PC-9 (cell line): ENCODE data around the gene OR6V1. TPM values are rescaled to one million over a fixed set of nuclear protein-coding genes. Genes with fewer than 3 reads are reported as not detected.

Source experiments
- BruUV-seq: library from RNA; stranded (reverse); fragments of 400-500 nt; replicated peaks from 2 replicates; lab custom pipeline; 2021; lab: Mats Ljungman, UMichigan
- CTCF ChIA-PET: fragments of 300-600 bp; sonication (Branson Sonifier 250); formaldehyde crosslinking; loops from one replicate; lab custom pipeline; 2022; ENCODE audit warnings: antibody characterized with exemption; lab: Charles Lee
- POLR2A ChIA-PET: fragments of 300-600 bp; sonication (Branson Sonifier 250); formaldehyde crosslinking; loops from one replicate; lab custom pipeline; 2022; ENCODE audit warnings: antibody characterized with exemption; ENCODE audit not compliant: unreplicated experiment; lab: Charles Lee
- DNase-seq, 2 experiments: peaks; one replicate each; pipeline versions ENCODE4 v3.0.0 to v3.0.0-alpha.2; 2015 to 2022; ENCODE audit warnings: mixed read lengths in 1 of 2
- H2AFZ ChIP-seq: fragments of 200-600 bp; sonication (generic); 2 replicates; pipeline ENCODE4 v1.8.1; 2017; ENCODE audit warnings: antibody characterized with exemption
- H3F3A ChIP-seq: fragments of 200-600 bp; sonication (generic); 2 replicates; pipeline ENCODE4 v1.8.1; 2017; ENCODE audit warnings: antibody characterized with exemption, mild to moderate bottlenecking, low read depth; ENCODE audit not compliant: insufficient read depth
- H3K27ac ChIP-seq: fragments of 200-600 bp; sonication (generic); 2 replicates; pipeline ENCODE4 v1.6.1; 2016; ENCODE audit warnings: mixed run types
- H3K27me3 ChIP-seq: fragments of 200-600 bp; sonication (generic); 2 replicates; pipeline ENCODE4 v1.6.1; 2016; ENCODE audit warnings: low read depth, mixed run types; ENCODE audit not compliant: insufficient read depth
- H3K36me3 ChIP-seq: fragments of 200-600 bp; sonication (generic); 2 replicates; pipeline ENCODE4 v1.6.1; 2016; ENCODE audit warnings: low read depth, mixed run types
- H3K4me1 ChIP-seq: fragments of 200-600 bp; sonication (generic); replicated peaks from 2 replicates; pipeline ENCODE4 v1.6.1; 2016; ENCODE audit warnings: mixed run types; ENCODE audit not compliant: insufficient read depth
- H3K4me2 ChIP-seq: fragments of 200-600 bp; sonication (generic); 2 replicates; pipeline ENCODE4 v1.6.1; 2017; ENCODE audit warnings: mixed run types
- H3K4me3 ChIP-seq: fragments of 200-600 bp; sonication (generic); 2 replicates; pipeline ENCODE4 v1.6.1; 2016; ENCODE audit warnings: mixed run types
- H3K79me2 ChIP-seq: fragments of 200-600 bp; sonication (generic); 2 replicates; pipeline ENCODE4 v1.6.1; 2017; ENCODE audit warnings: low read depth, mixed run types
- H3K9me2 ChIP-seq: fragments of 200-600 bp; sonication (generic); 2 replicates; pipeline ENCODE4 v1.8.1; 2017; ENCODE audit warnings: mild to moderate bottlenecking; ENCODE audit not compliant: insufficient read depth
- H3K9me3 ChIP-seq: fragments of 200-600 bp; sonication (generic); 2 replicates; pipeline ENCODE4 v1.8.1; 2016; ENCODE audit warnings: low read depth; ENCODE audit not compliant: insufficient read depth
- H4K20me1 ChIP-seq: fragments of 200-600 bp; sonication (generic); 2 replicates; pipeline ENCODE4 v1.8.1; 2017; ENCODE audit not compliant: insufficient read depth
- CTCF ChIP-seq: fragments of 200-600 bp; sonication (generic); conservative IDR thresholded peaks from 2 replicates; pipeline ENCODE4 v1.6.1; 2017; ENCODE audit warnings: mixed run types, antibody characterized with exemption, mild to moderate bottlenecking, moderate library complexity
- EZH2 ChIP-seq: fragments of 200-600 bp; sonication (generic); IDR thresholded peaks from 2 replicates; pipeline ENCODE4 v1.8.0; 2017; ENCODE audit warnings: antibody characterized with exemption, low read depth
- intact Hi-C: fragments of 100-400 bp; cut with micrococcal nuclease; formaldehyde crosslinking; loops from one replicate; pipeline ENCODE4 v1.10.0; 2022; ENCODE audit not compliant: unreplicated experiment
- total RNA-seq: library from RNA; stranded (reverse); gene quantifications from 2 replicates; pipeline ENCODE4 v1.2.3, GENCODE V29; 2021

OR6V1 gene
- total RNA-seq, 1 experiment from 2014 or later, result not detected

- no peaks in the 10 kb centered on the region for H3F3A ChIP-seq
- H3K27me3 ChIP-seq, result no peaks in the 10 kb centered on the region
- no peak overlapping the region for H2AFZ ChIP-seq
- no peak overlapping the region for H3K4me3 ChIP-seq
- no peak overlapping the region for H3K27ac ChIP-seq
- no peaks in the 10 kb centered on the region for H3K9me3 ChIP-seq
- no peaks in the 10 kb centered on the region for H3K36me3 ChIP-seq
- intact Hi-C loops, result no loop called here
- no peaks in the 10 kb centered on the region; the same call in 1 of the 2 replicates for H3K4me1 ChIP-seq
- no peaks in the 10 kb centered on the region for H3K9me2 ChIP-seq
- CTCF ChIA-PET, result interaction anchor here (0.6 kb wide), 1 partner anchor 389 kb away, joined by 5 read pairs; no protein-coding TSS in a partner anchor
- POLR2A ChIA-PET, result no interaction called here
- no peak for TF ChIP-seq CTCF
- TF ChIP-seq EZH2, result no peak
- no peaks in the 10 kb centered on the region for H3K79me2 ChIP-seq
- H4K20me1 ChIP-seq, result no peaks in the 10 kb centered on the region
- H3K4me2 ChIP-seq, result no peak overlapping the region
- BruUV-seq, result no TSS peak
- no peak for DNase-seq
These were observed 39.7 kb upstream of the OR6V1 start for GRCh38 chr7:143012409-143012808.

- Histone ChIP-seq H2AFZ (no peak overlapping the region), H3K27me3 (no peaks in the 10 kb centered on the region), H3K4me1 (no peaks in the 10 kb centered on the region; the same call in 1 of the 2 replicates), H3K9me2 (no peaks in the 10 kb centered on the region), H3K36me3 (no peaks in the 10 kb centered on the region), H4K20me1 (no peaks in the 10 kb centered on the region), H3K4me3 (no peak overlapping the region), H3K79me2 (no peaks in the 10 kb centered on the region), H3K4me2 (no peak overlapping the region), H3K9me3 (no peaks in the 10 kb centered on the region), H3F3A (no peaks in the 10 kb centered on the region), H3K27ac (no peak overlapping the region)
- no peak for TF ChIP-seq EZH2
- no peak for TF ChIP-seq CTCF
- ChIA-PET POLR2A (no interaction called here), CTCF (interaction anchor here (1.6 kb wide), 1 partner anchor 202 kb away, joined by 8 read pairs; no protein-coding TSS in a partner anchor)
- BruUV-seq, result no TSS peak
- intact Hi-C loops, result no loop called here
- DNase-seq, result no peak
These were observed 38.7 kb upstream of the OR6V1 start for GRCh38 chr7:143013473-143013872.

GRCh38 chr7:143013893-143014292 is 38.2 kb upstream of the OR6V1 start:
- DNase-seq, result no peak
- ChIA-PET POLR2A (interaction anchor here (0.6 kb wide), 1 partner anchor 1714 kb away, joined by 9 read pairs; no protein-coding TSS in a partner anchor), CTCF (interaction anchor here (1.6 kb wide), 1 partner anchor 201 kb away, joined by 8 read pairs; no protein-coding TSS in a partner anchor)
- intact Hi-C loops, result loop anchor here (2.0 kb wide), 1 partner anchor 49 kb away; no protein-coding TSS in a partner anchor
- no peak overlapping the region for H2AFZ ChIP-seq
- BruUV-seq, result no TSS peak
- H3F3A ChIP-seq, result no peaks in the 10 kb centered on the region
- TF ChIP-seq EZH2, result no peak
- no peak for TF ChIP-seq CTCF
- H3K27me3 ChIP-seq, result no peaks in the 10 kb centered on the region
- no peaks in the 10 kb centered on the region for H3K9me3 ChIP-seq
- H3K4me1 ChIP-seq, result no peaks in the 10 kb centered on the region; the same call in 1 of the 2 replicates
- no peak overlapping the region for H3K4me3 ChIP-seq
- H3K36me3 ChIP-seq, result no peaks in the 10 kb centered on the region
- no peak overlapping the region for H3K27ac ChIP-seq
- no peaks in the 10 kb centered on the region for H3K79me2 ChIP-seq
- H3K9me2 ChIP-seq, result no peaks in the 10 kb centered on the region
- H4K20me1 ChIP-seq, result no peaks in the 10 kb centered on the region
- H3K4me2 ChIP-seq, result no peak overlapping the region
